ENCODE data around the gene GSK3B. TPM values are rescaled to one million over a fixed set of nuclear protein-coding genes. Genes with fewer than 3 reads are reported as not detected.

The GSK3B gene
- total RNA-seq, 2 donors from 2014 or later: 57.3 to 59.8 TPM

- H3K4me1 ChIP-seq (ENCODE audit: control insufficient read depth, insufficient read depth, low read length): no peaks in the 10 kb centered on the region
- Mint-ChIP-seq H3K27ac (no peak overlapping the region), H3K4me1 (peaks cover 4% of the 10 kb centered on the region), H3K9me3 (peaks cover 5% of the 10 kb centered on the region), H3K27me3 (ENCODE audit: insufficient read depth) (no peaks in the 10 kb centered on the region), H3K4me3 (no peak overlapping the region), H3K36me3 (ENCODE audit: low read depth) (no peaks in the 10 kb centered on the region)
- no peak for DNase-seq
- no peak overlapping the region for H3K4me3 ChIP-seq (ENCODE audit: low read length)
- no peak overlapping the region for H3K9ac ChIP-seq (ENCODE audit: extremely low read depth, low read length, poor library complexity, severe bottlenecking)
- no peak for TF ChIP-seq CTCF (conservative IDR thresholded peaks at IDR 0.05)
- no peaks in the 10 kb centered on the region for H3K27me3 ChIP-seq (ENCODE audit: control insufficient read depth, insufficient read depth, low read length, poor library complexity, severe bottlenecking)
- H3K27ac ChIP-seq (ENCODE audit: low read depth, low read length): no peak overlapping the region
- H3K9me3 ChIP-seq (ENCODE audit: control insufficient read depth, low read length): peaks cover 7% of the 10 kb centered on the region
- WGBS, 2 experiments (ENCODE audit: insufficient coverage in 1 of 2, insufficient read length in 1 of 2): 78% methylated on average over 1 of the region's 1 CpG; no CpG with 5 or more reads in 1 of the 2 experiments
- no peaks in the 10 kb centered on the region for H3K36me3 ChIP-seq (ENCODE audit: control insufficient read depth, insufficient read depth, low read length)
These were observed 317.9 kb downstream of the GSK3B start for GRCh38 chr3:119776304-119776703.

DNA sequence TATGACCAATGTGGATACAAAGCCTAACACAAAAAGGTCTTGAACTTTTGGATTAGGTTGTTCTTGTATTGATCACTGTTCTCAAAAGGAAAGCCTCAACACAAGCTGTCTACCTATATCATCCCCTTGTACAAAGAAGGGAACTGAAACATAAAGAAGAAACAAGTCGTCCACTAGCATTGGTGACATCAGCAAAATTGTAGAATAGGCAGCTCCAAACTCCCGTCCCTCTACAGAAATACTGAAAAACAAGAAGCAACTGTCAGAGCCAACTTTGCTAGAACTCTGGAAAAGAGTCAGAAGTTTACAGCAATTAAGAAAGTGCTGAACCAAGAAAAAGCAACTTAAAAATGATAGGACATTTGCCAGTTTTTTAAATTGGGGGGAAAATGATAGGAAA lies 319.8 kb downstream of the GSK3B start:
- Histone ChIP-seq H3K27me3 (ENCODE audit: control insufficient read depth, insufficient read depth, low read length, poor library complexity, severe bottlenecking) (no peaks in the 10 kb centered on the region), H3K9me3 (ENCODE audit: control insufficient read depth, low read length) (peaks cover 7% of the 10 kb centered on the region), H3K4me1 (ENCODE audit: control insufficient read depth, insufficient read depth, low read length) (no peaks in the 10 kb centered on the region), H3K27ac (ENCODE audit: low read depth, low read length) (no peak overlapping the region), H3K36me3 (ENCODE audit: control insufficient read depth, insufficient read depth, low read length) (no peaks in the 10 kb centered on the region), H3K4me3 (ENCODE audit: low read length) (no peak overlapping the region), H3K9ac (ENCODE audit: extremely low read depth, low read length, poor library complexity, severe bottlenecking) (no peak overlapping the region)
- 67 to 82% methylated on average over 1 to 2 of the region's 2 CpGs for WGBS, 2 experiments (ENCODE audit: insufficient coverage in 1 of 2, insufficient read length in 1 of 2)
- H3K4me3 Mint-ChIP-seq: no peak overlapping the region
- peaks cover 4% of the 10 kb centered on the region for H3K4me1 Mint-ChIP-seq
- no peaks in the 10 kb centered on the region for H3K27me3 Mint-ChIP-seq (ENCODE audit: insufficient read depth)
- DNase-seq: no peak
- TF ChIP-seq CTCF (conservative IDR thresholded peaks at IDR 0.05): no peak
- H3K36me3 Mint-ChIP-seq (ENCODE audit: low read depth): no peaks in the 10 kb centered on the region
- H3K9me3 Mint-ChIP-seq: peaks cover 5% of the 10 kb centered on the region
- H3K27ac Mint-ChIP-seq: no peak overlapping the region

Other genes with a start within 250 kb of the GSK3B start
- 1 to 10 TPM; 1.1 to 1.2 TPM for gene GPR156, start 190.8 kb upstream of the GSK3B start, total RNA-seq